Panc1 (cell line): ENCODE measurements around the gene MED13L. TPM values are rescaled to one million over a fixed set of nuclear protein-coding genes. Genes with fewer than 3 reads are reported as not detected.

Experiments used
- ATAC-seq: fragments of 200-7000 bp; cut with Tn5 transposase; 2 replicates; pipeline ENCODE4 v1.9.1; 2020; ENCODE audit warnings: mild to moderate bottlenecking, moderate library complexity
- BruUV-seq: library from RNA; stranded (reverse); fragments of 400-500 nt; replicated peaks from 2 replicates; lab custom pipeline; 2021; lab: Mats Ljungman, UMichigan
- CTCF ChIA-PET: fragments of 300-600 bp; sonication (Branson Sonifier 250); formaldehyde crosslinking; loops from one replicate; lab custom pipeline; 2022; ENCODE audit warnings: antibody characterized with exemption; lab: Charles Lee
- POLR2A ChIA-PET: fragments of 300-600 bp; sonication (Branson Sonifier 250); formaldehyde crosslinking; loops from one replicate; lab custom pipeline; 2022; ENCODE audit warnings: antibody characterized with exemption; lab: Charles Lee
- DNase-seq: peaks from one replicate; pipeline ENCODE4 v3.0.0-alpha.2; 2010; ENCODE audit warnings: low read depth, low spot score
- H3K27ac ChIP-seq: 2 replicates; pipeline ENCODE4 v1.5.1; 2011; ENCODE audit warnings: mild to moderate bottlenecking, low read length, inconsistent platforms
- H3K27me3 ChIP-seq: fragments of 200-500 bp; sonication (Bioruptor generic); 2 replicates; pipeline ENCODE4 v1.6.0; 2014; ENCODE audit warnings: low read length, inconsistent platforms; ENCODE audit not compliant: control insufficient read depth, insufficient read depth
- H3K36me3 ChIP-seq: fragments of 200-500 bp; sonication (Bioruptor generic); 2 replicates; pipeline ENCODE4 v1.5.1; 2014; ENCODE audit warnings: inconsistent platforms, mild to moderate bottlenecking, low read length, moderate library complexity; ENCODE audit not compliant: control insufficient read depth, insufficient read depth
- H3K4me1 ChIP-seq: 2 replicates; pipeline ENCODE4 v1.5.1; 2011; ENCODE audit warnings: inconsistent platforms, mild to moderate bottlenecking, low read length, moderate library complexity; ENCODE audit not compliant: control insufficient read depth, insufficient read depth
- H3K4me3 ChIP-seq, 2 experiments: 2 replicates each; pipeline ENCODE4 v1.5.1; 2011 to 2012; ENCODE audit warnings: low read depth in 2 of 2, low read length in 2 of 2, mild to moderate bottlenecking in 2 of 2, inconsistent platforms in 1 of 2, moderate library complexity in 1 of 2
- H3K9me3 ChIP-seq: fragments of 200-500 bp; sonication (Bioruptor generic); 2 replicates; pipeline ENCODE4 v1.5.1; 2014; ENCODE audit warnings: low read depth, mild to moderate bottlenecking, inconsistent platforms, low read length, moderate library complexity; ENCODE audit not compliant: control insufficient read depth, insufficient read depth
- POLR2AphosphoS5 ChIP-seq: IDR thresholded peaks from 2 replicates; pipeline ENCODE4 v1.6.1; 2012; ENCODE audit warnings: mild to moderate bottlenecking, low read depth, low read length, moderate library complexity
- SIN3A ChIP-seq: IDR thresholded peaks from 2 replicates; pipeline ENCODE4 v1.6.1; 2012; ENCODE audit warnings: low read depth, mild to moderate bottlenecking, low read length, moderate library complexity, borderline replicate concordance; ENCODE audit not compliant: insufficient read depth
- TCF7L2 ChIP-seq: IDR thresholded peaks from 2 replicates; pipeline ENCODE4 v1.6.1; 2011; ENCODE audit warnings: mild to moderate bottlenecking, low read depth, low read length, inconsistent platforms
- in situ Hi-C: cut with HindIII; loops from 2 replicates; pipeline ENCODE4 v1.10.0; 2016; ENCODE audit warnings: low sequenced_read_pairs, low pct_unique_long_range_greater_than_20kb
- intact Hi-C: fragments of 100-400 bp; cut with micrococcal nuclease; formaldehyde crosslinking; loops from one replicate; pipeline ENCODE4 v1.10.0; 2022; ENCODE audit not compliant: unreplicated experiment
- total RNA-seq: library from RNA; stranded (reverse); gene quantifications from one replicate; pipeline ENCODE4 v1.2.1, GENCODE V29; 2021; ENCODE audit not compliant: unreplicated experiment
- TF ChIP-seq, protein P1 (sequence below), 2 experiments: IDR thresholded peaks; 2 replicates each; pipeline ENCODE4 v1.6.1; 2011 to 2012; ENCODE audit warnings: low read depth in 2 of 2, control low read depth in 1 of 2, low read length in 1 of 2, mild to moderate bottlenecking in 1 of 2, moderate library complexity in 1 of 2; ENCODE audit not compliant: insufficient read depth in 1 of 2
- TF ChIP-seq, protein P2 (sequence below): fragments of 450-650 bp; IDR thresholded peaks from 2 replicates; pipeline ENCODE4 v1.5.1; 2017; ENCODE audit warnings: mild to moderate bottlenecking

MED13L gene
- total RNA-seq, 1 experiment from 2014 or later = 170 TPM

DNA sequence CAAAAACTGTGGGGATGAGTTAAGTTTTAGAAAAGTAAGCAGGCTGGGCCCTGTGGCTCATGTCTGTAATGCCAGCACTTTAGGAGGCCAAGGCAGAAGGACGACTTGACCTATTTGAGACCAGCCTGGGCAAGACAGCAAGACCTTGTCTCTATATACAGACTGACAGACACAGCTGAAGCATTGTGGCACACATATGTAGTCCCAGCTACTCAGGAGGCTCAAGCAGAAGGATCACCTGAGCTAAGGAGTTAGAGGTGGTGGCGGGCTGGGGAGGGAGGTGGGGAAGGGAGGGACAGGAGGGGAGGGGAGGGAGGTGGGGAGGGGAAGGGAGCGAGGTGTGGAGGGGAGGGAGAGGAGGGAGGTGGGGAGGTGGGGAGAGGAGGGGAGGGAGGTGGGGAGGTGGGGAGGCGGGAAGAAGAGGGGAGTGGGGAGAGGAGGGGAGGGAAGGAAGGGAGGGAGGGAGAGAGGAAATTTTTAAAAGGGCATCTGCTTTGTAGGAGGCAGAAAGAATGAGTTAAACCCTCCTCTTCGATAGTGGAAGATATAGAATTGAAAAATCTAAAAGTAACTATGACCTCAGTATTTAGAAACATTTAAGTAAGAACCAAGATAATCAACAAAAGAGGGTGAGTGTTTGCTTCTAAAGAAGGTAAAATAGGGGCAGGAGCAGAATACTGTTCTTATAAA is 30.9 kb downstream of the MED13L start:
- H3K27me3 ChIP-seq = no peaks in the 10 kb centered on the region
- H3K36me3 ChIP-seq = no peaks in the 10 kb centered on the region
- no peak overlapping the region for H3K27ac ChIP-seq
- no peak for DNase-seq
- no peak overlapping the region for H3K4me3 ChIP-seq
- POLR2A ChIA-PET = no interaction called here
- no peak for ATAC-seq
- BruUV-seq = no TSS peak
- peaks cover 42% of the 10 kb centered on the region for H3K4me1 ChIP-seq
- peaks cover 13% of the 10 kb centered on the region; the same call in 1 of the 2 replicates for H3K9me3 ChIP-seq
- TF ChIP-seq, protein P1, sequence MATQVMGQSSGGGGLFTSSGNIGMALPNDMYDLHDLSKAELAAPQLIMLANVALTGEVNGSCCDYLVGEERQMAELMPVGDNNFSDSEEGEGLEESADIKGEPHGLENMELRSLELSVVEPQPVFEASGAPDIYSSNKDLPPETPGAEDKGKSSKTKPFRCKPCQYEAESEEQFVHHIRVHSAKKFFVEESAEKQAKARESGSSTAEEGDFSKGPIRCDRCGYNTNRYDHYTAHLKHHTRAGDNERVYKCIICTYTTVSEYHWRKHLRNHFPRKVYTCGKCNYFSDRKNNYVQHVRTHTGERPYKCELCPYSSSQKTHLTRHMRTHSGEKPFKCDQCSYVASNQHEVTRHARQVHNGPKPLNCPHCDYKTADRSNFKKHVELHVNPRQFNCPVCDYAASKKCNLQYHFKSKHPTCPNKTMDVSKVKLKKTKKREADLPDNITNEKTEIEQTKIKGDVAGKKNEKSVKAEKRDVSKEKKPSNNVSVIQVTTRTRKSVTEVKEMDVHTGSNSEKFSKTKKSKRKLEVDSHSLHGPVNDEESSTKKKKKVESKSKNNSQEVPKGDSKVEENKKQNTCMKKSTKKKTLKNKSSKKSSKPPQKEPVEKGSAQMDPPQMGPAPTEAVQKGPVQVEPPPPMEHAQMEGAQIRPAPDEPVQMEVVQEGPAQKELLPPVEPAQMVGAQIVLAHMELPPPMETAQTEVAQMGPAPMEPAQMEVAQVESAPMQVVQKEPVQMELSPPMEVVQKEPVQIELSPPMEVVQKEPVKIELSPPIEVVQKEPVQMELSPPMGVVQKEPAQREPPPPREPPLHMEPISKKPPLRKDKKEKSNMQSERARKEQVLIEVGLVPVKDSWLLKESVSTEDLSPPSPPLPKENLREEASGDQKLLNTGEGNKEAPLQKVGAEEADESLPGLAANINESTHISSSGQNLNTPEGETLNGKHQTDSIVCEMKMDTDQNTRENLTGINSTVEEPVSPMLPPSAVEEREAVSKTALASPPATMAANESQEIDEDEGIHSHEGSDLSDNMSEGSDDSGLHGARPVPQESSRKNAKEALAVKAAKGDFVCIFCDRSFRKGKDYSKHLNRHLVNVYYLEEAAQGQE (IDR thresholded peaks at IDR 0.05; ENCODE audit: insufficient read depth in 1 of 2, low read depth in 2 of 2, low read length in 1 of 2) = no peak
- TF ChIP-seq POLR2AphosphoS5 = no peak
- TF ChIP-seq, protein P2, sequence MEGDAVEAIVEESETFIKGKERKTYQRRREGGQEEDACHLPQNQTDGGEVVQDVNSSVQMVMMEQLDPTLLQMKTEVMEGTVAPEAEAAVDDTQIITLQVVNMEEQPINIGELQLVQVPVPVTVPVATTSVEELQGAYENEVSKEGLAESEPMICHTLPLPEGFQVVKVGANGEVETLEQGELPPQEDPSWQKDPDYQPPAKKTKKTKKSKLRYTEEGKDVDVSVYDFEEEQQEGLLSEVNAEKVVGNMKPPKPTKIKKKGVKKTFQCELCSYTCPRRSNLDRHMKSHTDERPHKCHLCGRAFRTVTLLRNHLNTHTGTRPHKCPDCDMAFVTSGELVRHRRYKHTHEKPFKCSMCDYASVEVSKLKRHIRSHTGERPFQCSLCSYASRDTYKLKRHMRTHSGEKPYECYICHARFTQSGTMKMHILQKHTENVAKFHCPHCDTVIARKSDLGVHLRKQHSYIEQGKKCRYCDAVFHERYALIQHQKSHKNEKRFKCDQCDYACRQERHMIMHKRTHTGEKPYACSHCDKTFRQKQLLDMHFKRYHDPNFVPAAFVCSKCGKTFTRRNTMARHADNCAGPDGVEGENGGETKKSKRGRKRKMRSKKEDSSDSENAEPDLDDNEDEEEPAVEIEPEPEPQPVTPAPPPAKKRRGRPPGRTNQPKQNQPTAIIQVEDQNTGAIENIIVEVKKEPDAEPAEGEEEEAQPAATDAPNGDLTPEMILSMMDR = no peak
- intact Hi-C loops = no loop called here
- in situ Hi-C loops = no loop called here
- CTCF ChIA-PET = no interaction called here

DNA sequence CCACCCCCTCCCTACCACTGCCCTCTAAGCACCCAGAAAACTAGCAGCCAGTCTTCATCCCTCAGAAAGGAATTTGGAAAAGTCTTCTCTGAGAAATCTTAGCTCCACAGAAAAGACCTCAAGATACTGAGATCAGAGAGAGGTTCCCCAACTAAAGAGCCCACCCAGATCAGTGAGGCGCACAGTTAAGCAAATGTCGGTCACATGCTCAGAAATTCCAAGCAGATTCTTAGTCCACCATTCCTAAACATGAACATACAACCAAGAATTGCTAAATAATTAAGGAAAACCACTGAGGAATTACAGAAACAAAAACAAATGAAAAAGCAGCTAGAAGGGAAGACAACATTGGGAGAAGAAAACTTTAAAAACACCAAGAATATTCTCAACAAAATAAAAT is 32.3 kb downstream of the MED13L start:
- Histone ChIP-seq H3K9me3 (peaks cover 6% of the 10 kb centered on the region; the same call in 1 of the 2 replicates), H3K27ac (0 out of 2 replicates have a peak overlapping the region, but pooled peaks have one; percentile 8), H3K36me3 (no peaks in the 10 kb centered on the region), H3K4me3 (no peak overlapping the region), H3K4me1 (peaks cover 45% of the 10 kb centered on the region), H3K27me3 (no peaks in the 10 kb centered on the region)
- in situ Hi-C loops (no loop called here), intact Hi-C loops (no loop called here)
- ATAC-seq = no peak
- BruUV-seq = no TSS peak
- DNase-seq = no peak
- ChIA-PET POLR2A (no interaction called here), CTCF (no interaction called here)
- TF ChIP-seq, protein P1 (IDR thresholded peaks at IDR 0.05; ENCODE audit: insufficient read depth in 1 of 2, low read depth in 2 of 2, low read length in 1 of 2) = no peak
- TF ChIP-seq SIN3A (no peak), POLR2AphosphoS5 (no peak), TCF7L2 (no peak)
- TF ChIP-seq, protein P2 = no peak
